IMR-90 (cell line): ENCODE data around the gene NEO1. TPM values are rescaled to one million over a fixed set of nuclear protein-coding genes. Genes with fewer than 3 reads are reported as not detected.

Experiments used
- ATAC-seq: fragments of 200-7000 bp; cut with Tn5 transposase; 2 replicates; pipeline ENCODE4 v1.9.1; 2020; ENCODE audit warnings: low read depth, mild to moderate bottlenecking, moderate library complexity
- BruUV-seq: library from RNA; stranded (reverse); fragments of 400-500 nt; replicated peaks from 2 replicates; lab custom pipeline; 2021; lab: Mats Ljungman, UMichigan
- CTCF ChIA-PET: fragments of 300-600 bp; formaldehyde crosslinking; extraction: SDS; loops from one replicate; lab custom pipeline; 2021; ENCODE audit warnings: antibody characterized with exemption; lab: Yijun Ruan, JAX
- POLR2A ChIA-PET: fragments of 300-600 bp; sonication (Branson Sonifier 250); formaldehyde crosslinking; loops from one replicate; lab custom pipeline; 2022; ENCODE audit warnings: antibody characterized with exemption; ENCODE audit not compliant: unreplicated experiment; lab: Charles Lee
- DNase-seq: peaks from one replicate; pipeline ENCODE4 v3.0.0; 2013
- H2AFZ ChIP-seq: replicated peaks from 2 replicates; pipeline ENCODE3; 2013; ENCODE audit warnings: low read length, mild to moderate bottlenecking; ENCODE audit not compliant: poor library complexity
- H2AK5ac ChIP-seq: 2 replicates; pipeline ENCODE4 v1.6.1; 2013; ENCODE audit warnings: low read depth, low read length, inconsistent platforms
- H2AK9ac ChIP-seq: replicated peaks from 2 replicates; pipeline ENCODE3; 2013; ENCODE audit warnings: mild to moderate bottlenecking, low read depth, low read length, moderate library complexity; ENCODE audit not compliant: poor library complexity
- H2BK120ac ChIP-seq: 2 replicates; pipeline ENCODE4 v1.6.1; 2013; ENCODE audit warnings: low read depth, low read length, inconsistent platforms
- H2BK15ac ChIP-seq: 3 replicates; pipeline ENCODE4 v1.6.1; 2013; ENCODE audit warnings: low read depth, low read length, inconsistent platforms
- H2BK20ac ChIP-seq: 2 replicates; pipeline ENCODE4 v1.6.1; 2013; ENCODE audit warnings: low read depth, mild to moderate bottlenecking, inconsistent platforms, low read length, moderate library complexity
- H2BK5ac ChIP-seq: 2 replicates; pipeline ENCODE4 v1.6.1; 2013; ENCODE audit warnings: mild to moderate bottlenecking, low read depth, low read length, inconsistent platforms; ENCODE audit not compliant: poor library complexity, severe bottlenecking
- H3K14ac ChIP-seq: replicated peaks from 2 replicates; pipeline ENCODE4 v1.6.1; 2013; ENCODE audit warnings: low read depth, low read length, inconsistent platforms
- H3K18ac ChIP-seq: 2 replicates; pipeline ENCODE4 v1.6.1; 2013; ENCODE audit warnings: low read depth, low read length, control low read depth
- H3K23ac ChIP-seq: 2 replicates; pipeline ENCODE4 v1.6.1; 2013; ENCODE audit warnings: low read depth, low read length, inconsistent platforms
- H3K27ac ChIP-seq: 2 replicates; pipeline ENCODE4 v1.5.1; 2013; ENCODE audit warnings: mild to moderate bottlenecking, control low read depth, low read length; ENCODE audit not compliant: insufficient read depth
- H3K27me3 ChIP-seq: 2 replicates; pipeline ENCODE4 v1.6.1; 2013; ENCODE audit warnings: low read length; ENCODE audit not compliant: control insufficient read depth, insufficient read depth
- H3K36me3 ChIP-seq: 2 replicates; pipeline ENCODE4 v1.6.1; 2013; ENCODE audit warnings: low read length, mixed read lengths; ENCODE audit not compliant: control insufficient read depth, insufficient read depth
- H3K4ac ChIP-seq: 2 replicates; pipeline ENCODE4 v1.6.1; 2013; ENCODE audit warnings: low read depth, low read length, inconsistent platforms
- H3K4me1 ChIP-seq: 2 replicates; pipeline ENCODE4 v1.6.1; 2013; ENCODE audit warnings: low read length, mixed read lengths; ENCODE audit not compliant: control insufficient read depth, insufficient read depth
- H3K4me2 ChIP-seq: 2 replicates; pipeline ENCODE4 v1.6.1; 2013; ENCODE audit warnings: low read depth, mild to moderate bottlenecking, control low read depth, low read length, moderate library complexity
- H3K4me3 ChIP-seq: 2 replicates; pipeline ENCODE4 v1.5.1; 2013; ENCODE audit warnings: low read depth, mild to moderate bottlenecking, control low read depth, low read length, moderate library complexity; ENCODE audit not compliant: insufficient read depth
- H3K56ac ChIP-seq: 2 replicates; pipeline ENCODE4 v1.6.1; 2013; ENCODE audit warnings: low read length, inconsistent platforms; ENCODE audit not compliant: insufficient read depth; ENCODE audit errors: extremely low read depth
- H3K79me1 ChIP-seq, 2 experiments: 2 replicates each; pipeline ENCODE4 v1.6.1; 2013; ENCODE audit warnings: low read length in 2 of 2, inconsistent platforms in 1 of 2, low read depth in 1 of 2
- H3K9ac ChIP-seq: 2 replicates; pipeline ENCODE4 v1.6.1; 2013; ENCODE audit warnings: low read depth, low read length, control low read depth
- H3K9me1 ChIP-seq: 2 replicates; pipeline ENCODE4 v1.6.1; 2013; ENCODE audit warnings: low read length, inconsistent platforms; ENCODE audit not compliant: insufficient read depth
- H3K9me3 ChIP-seq: 2 replicates; pipeline ENCODE4 v1.6.1; 2013; ENCODE audit warnings: low read length; ENCODE audit not compliant: control insufficient read depth, insufficient read depth
- H4K20me1 ChIP-seq: 2 replicates; pipeline ENCODE4 v1.6.1; 2013; ENCODE audit warnings: low read length, inconsistent platforms; ENCODE audit not compliant: insufficient read depth
- H4K5ac ChIP-seq: 2 replicates; pipeline ENCODE4 v1.6.1; 2013; ENCODE audit warnings: mild to moderate bottlenecking, low read depth, low read length, control low read depth
- H4K8ac ChIP-seq, 2 experiments: 2 replicates each; pipeline ENCODE4 v1.6.1; 2013; ENCODE audit warnings: low read depth in 2 of 2, low read length in 2 of 2, control low read depth in 1 of 2, inconsistent platforms in 1 of 2
- H4K91ac ChIP-seq: 2 replicates; pipeline ENCODE4 v1.6.1; 2013; ENCODE audit warnings: low read depth, low read length, inconsistent platforms; ENCODE audit not compliant: insufficient read depth
- BHLHE40 ChIP-seq: fragments of 150-350 bp; IDR thresholded peaks from 2 replicates; pipeline ENCODE4 v1.6.1; 2016; ENCODE audit warnings: mild to moderate bottlenecking, low read depth, low read length
- CEBPB ChIP-seq: IDR thresholded peaks from 2 replicates; pipeline ENCODE4 v1.6.1; 2012; ENCODE audit warnings: low read depth, low read length, improper control_type of control experiment
- CTCF ChIP-seq: conservative IDR thresholded peaks from 2 replicates; pipeline ENCODE4 v1.5.1; 2012; ENCODE audit warnings: mild to moderate bottlenecking, low read depth, low read length, improper control_type of control experiment
- ELK1 ChIP-seq: fragments of 150-350 bp; IDR thresholded peaks from 2 replicates; pipeline ENCODE4 v1.6.1; 2016; ENCODE audit warnings: low read depth, mild to moderate bottlenecking, low read length, moderate library complexity, borderline replicate concordance
- FOS ChIP-seq: fragments of 150-350 bp; IDR thresholded peaks from 2 replicates; pipeline ENCODE4 v1.6.1; 2016; ENCODE audit warnings: low read depth, low read length
- MAZ ChIP-seq: IDR thresholded peaks from 2 replicates; pipeline ENCODE4 v1.6.1; 2012; ENCODE audit warnings: low read depth, mild to moderate bottlenecking, low read length, improper control_type of control experiment, moderate library complexity, borderline replicate concordance
- MXI1 ChIP-seq: IDR thresholded peaks from 2 replicates; pipeline ENCODE4 v1.6.1; 2012; ENCODE audit warnings: low read depth, mild to moderate bottlenecking, low read length, moderate library complexity, borderline replicate concordance
- POLR2A ChIP-seq: IDR thresholded peaks from 2 replicates; pipeline ENCODE4 v1.6.1; 2012; ENCODE audit warnings: mild to moderate bottlenecking, low read depth, low read length
- RAD21 ChIP-seq: IDR thresholded peaks from 2 replicates; pipeline ENCODE4 v1.6.1; 2012; ENCODE audit warnings: low read length, improper control_type of control experiment
- RCOR1 ChIP-seq: IDR thresholded peaks from 2 replicates; pipeline ENCODE4 v1.6.1; 2012; ENCODE audit warnings: mild to moderate bottlenecking, low read length, improper control_type of control experiment; ENCODE audit not compliant: insufficient replicate concordance
- SMC3 ChIP-seq: fragments of 150-350 bp; IDR thresholded peaks from 2 replicates; pipeline ENCODE4 v1.6.1; 2016; ENCODE audit warnings: low read depth, mild to moderate bottlenecking, antibody characterized with exemption, low read length, moderate library complexity
- WGBS, 2 experiments: methylation state at CpG; one replicate each; pipeline versions ENCODE4 v1.1.5 to v1.1.7; 2013; ENCODE audit warnings: missing lambda C conversion rate in 2 of 2; ENCODE audit not compliant: insufficient read length in 1 of 2; ENCODE audit errors: extremely low coverage in 2 of 2; 5-methylcytosine and 5-hydroxymethylcytosine counted together
- dilution Hi-C: fragments of 300-500 bp; cut with HindIII; formaldehyde crosslinking; loops from one replicate; pipeline ENCODE4 v1.14.3; 2018; ENCODE audit warnings: low sequenced_read_pairs; ENCODE audit not compliant: unreplicated experiment
- in situ Hi-C: fragments of 300-500 bp; cut with MboI; formaldehyde crosslinking; loops from 3 replicates; pipeline ENCODE4 v1.14.3; 2019; ENCODE audit warnings: low sequenced_read_pairs, inconsistent platforms, mixed read lengths
- intact Hi-C: fragments of 100-400 bp; cut with micrococcal nuclease; formaldehyde crosslinking; loops from 2 replicates; pipeline ENCODE4 v1.10.0; 2022
- polyA plus RNA-seq, 3 experiments: library from polyadenylated mRNA; depleted of rRNA; stranded (reverse); fragments of >200 nt; gene quantifications; 2 replicates each; pipeline ENCODE4 v1.2.3, GENCODE V29; 2012; ENCODE audit warnings: low replicate concordance in 1 of 3
- total RNA-seq: library from RNA; depleted of rRNA; stranded (reverse); fragments of >200 nt; gene quantifications from 2 replicates; pipeline ENCODE4 v1.2.3, GENCODE V29; 2012

Gene NEO1
- total and polyA plus RNA-seq, 2 of the 4 experiments (the other 2 are of a cell fraction), result 16.3 to 18.5 TPM

GRCh38 chr15:73108676-73109075 lies 56.4 kb downstream of the NEO1 start:
- no peak overlapping the region for H2AFZ ChIP-seq
- peaks cover 3% of the 10 kb centered on the region for H4K20me1 ChIP-seq
- TF ChIP-seq BHLHE40 (no peak), RCOR1 (no peak), ELK1 (no peak), RAD21 (no peak), POLR2A (no peak), FOS (no peak), CEBPB (no peak), CTCF (no peak), MXI1 (no peak), SMC3 (no peak), MAZ (no peak)
- ATAC-seq (no peak), DNase-seq (no peak)
- no peak overlapping the region for H2AK5ac ChIP-seq
- H2BK120ac ChIP-seq, result no peak overlapping the region
- H3K79me1 ChIP-seq, result peaks cover 2 to 7% of the 10 kb centered on the region in 2 experiments; a peak in 2 of 4 replicates
- H2AK9ac ChIP-seq, result no peak overlapping the region
- no peak overlapping the region for H2BK15ac ChIP-seq
- no peak overlapping the region for H4K5ac ChIP-seq
- H4K91ac ChIP-seq, result no peak overlapping the region
- no peak overlapping the region for H3K4me2 ChIP-seq
- H3K9me3 ChIP-seq, result no peaks in the 10 kb centered on the region
- no peak overlapping the region for H3K27ac ChIP-seq
- ChIA-PET POLR2A (no interaction called here), CTCF (no interaction called here)
- no peaks in the 10 kb centered on the region for H3K27me3 ChIP-seq
- H4K8ac ChIP-seq, result no peak overlapping the region
- no peak overlapping the region for H2BK5ac ChIP-seq
- H3K4ac ChIP-seq, result no peak overlapping the region
- H3K36me3 ChIP-seq, result no peaks in the 10 kb centered on the region
- no peak overlapping the region for H2BK20ac ChIP-seq
- no peak overlapping the region for H3K9ac ChIP-seq
- no peaks in the 10 kb centered on the region for H3K9me1 ChIP-seq
- H3K18ac ChIP-seq, result no peak overlapping the region
- no peak overlapping the region for H3K14ac ChIP-seq
- no peak overlapping the region for H3K23ac ChIP-seq
- H3K56ac ChIP-seq, result no peak overlapping the region
- 83% methylated on average over 3 of the region's 4 CpGs; no CpG with 5 or more reads in 1 of the 2 experiments for WGBS, 2 experiments
- BruUV-seq, result no TSS peak
- dilution Hi-C loops, result no loop called here
- in situ Hi-C loops, result no loop called here
- H3K4me3 ChIP-seq, result no peak overlapping the region
- H3K4me1 ChIP-seq, result no peaks in the 10 kb centered on the region
- intact Hi-C loops, result no loop called here
